Vagina (tissue), 2 donors: Measurements from ENCODE around the gene ABHD2.
"Not testable (repeated sequence)": the region's sequence is repeated elsewhere in the genome, so short reads cannot be mapped to it uniquely, and the experiment has no call there.

Experiments used
- POLR2AphosphoS5 ChIP-seq, 2 donors: sonication (generic); formaldehyde crosslinking; IDR thresholded peaks; one replicate each; pipeline ENCODE4 v1.9.0; 2017; ENCODE audit warnings: antibody characterized with exemption in 2 of 2, mild to moderate bottlenecking in 2 of 2, low read depth in 1 of 2; ENCODE audit not compliant: insufficient read depth in 1 of 2
- TF ChIP-seq, protein P1 (sequence below), 3 experiments: fragments of 450-650 bp in 2 of 3; fragments of 200-600 bp in 1 of 3; sonication (generic) in 1 of 3; IDR thresholded peaks; one replicate each; pipeline ENCODE4 v1.5.1; 2017 to 2019; ENCODE audit warnings: antibody characterized with exemption in 3 of 3, mild to moderate bottlenecking in 2 of 3, moderate library complexity in 2 of 3

GRCh38 chr15:89086390-89086789 lies 1.9 kb upstream of the ABHD2 start:
- TF ChIP-seq, protein P1, sequence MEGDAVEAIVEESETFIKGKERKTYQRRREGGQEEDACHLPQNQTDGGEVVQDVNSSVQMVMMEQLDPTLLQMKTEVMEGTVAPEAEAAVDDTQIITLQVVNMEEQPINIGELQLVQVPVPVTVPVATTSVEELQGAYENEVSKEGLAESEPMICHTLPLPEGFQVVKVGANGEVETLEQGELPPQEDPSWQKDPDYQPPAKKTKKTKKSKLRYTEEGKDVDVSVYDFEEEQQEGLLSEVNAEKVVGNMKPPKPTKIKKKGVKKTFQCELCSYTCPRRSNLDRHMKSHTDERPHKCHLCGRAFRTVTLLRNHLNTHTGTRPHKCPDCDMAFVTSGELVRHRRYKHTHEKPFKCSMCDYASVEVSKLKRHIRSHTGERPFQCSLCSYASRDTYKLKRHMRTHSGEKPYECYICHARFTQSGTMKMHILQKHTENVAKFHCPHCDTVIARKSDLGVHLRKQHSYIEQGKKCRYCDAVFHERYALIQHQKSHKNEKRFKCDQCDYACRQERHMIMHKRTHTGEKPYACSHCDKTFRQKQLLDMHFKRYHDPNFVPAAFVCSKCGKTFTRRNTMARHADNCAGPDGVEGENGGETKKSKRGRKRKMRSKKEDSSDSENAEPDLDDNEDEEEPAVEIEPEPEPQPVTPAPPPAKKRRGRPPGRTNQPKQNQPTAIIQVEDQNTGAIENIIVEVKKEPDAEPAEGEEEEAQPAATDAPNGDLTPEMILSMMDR (IDR thresholded peaks at IDR 0.05) = not testable (repeated sequence)
- not testable (repeated sequence) for TF ChIP-seq POLR2AphosphoS5 (IDR thresholded peaks at IDR 0.05; ENCODE audit: insufficient read depth in 1 of 2, low read depth in 1 of 2)
